Central memory CD4-positive, alpha-beta T cell (primary cell): ENCODE measurements around the gene SERBP1.
"Not testable (repeated sequence)": the region's sequence is repeated elsewhere in the genome, so short reads cannot be mapped to it uniquely, and the experiment has no call there.

ENCODE experiments used
- DNase-seq: peaks from one replicate; pipeline ENCODE4 v3.0.0; 2022
- total RNA-seq, 3 experiments: gene quantifications; one replicate each; lab custom pipeline; 2026; lab: John Stamatoyannopoulos, UW

The SERBP1 gene
- 240 to 1,532 (median 405) reads per million in 3 experiments for total RNA-seq

DNA sequence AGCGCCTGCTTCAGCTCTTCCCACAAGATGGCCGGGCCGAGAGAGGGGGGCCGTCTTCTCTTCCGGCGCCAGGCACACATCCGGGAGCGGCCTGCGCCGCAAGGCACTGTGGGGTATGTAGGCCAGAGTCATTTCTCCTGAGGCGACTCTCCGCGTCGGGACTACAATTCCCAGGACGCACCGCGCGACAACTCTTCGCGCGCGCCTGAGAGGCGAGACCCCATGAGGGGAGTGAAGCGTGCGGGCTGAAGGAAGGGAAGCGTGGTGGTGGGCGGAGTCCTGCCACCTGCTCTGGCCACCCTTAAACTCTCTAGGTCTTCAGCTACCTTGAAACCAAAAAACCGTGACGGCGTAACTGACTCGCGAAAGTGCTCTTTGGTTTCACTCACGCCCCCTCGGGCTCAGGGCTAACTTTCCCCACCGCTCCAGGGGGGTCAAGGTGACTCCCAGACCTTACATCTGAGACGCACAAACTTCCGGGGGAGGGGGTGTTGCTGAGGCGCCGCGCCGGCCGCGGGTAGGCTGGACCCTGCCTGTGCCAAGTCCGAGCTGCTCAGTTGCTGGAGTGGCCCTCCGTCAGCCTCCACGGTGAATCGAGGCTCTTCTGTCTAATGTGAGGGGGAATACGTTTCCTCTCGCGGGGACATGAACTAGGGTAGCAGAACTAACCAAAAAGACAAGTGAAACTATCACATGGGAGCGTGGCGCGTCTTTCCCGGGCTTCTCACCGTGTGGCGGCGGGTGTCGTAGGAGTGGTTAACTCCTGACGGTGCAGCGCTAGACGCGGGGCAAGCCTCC, at the start of gene SERBP1:
TSS of gene SERBP1 (minus strand) at position 45 of the 798 bp plus-strand sequence. CDS start 102 bp downstream, outside the sequence.
- DNase-seq = peak; percentile 95

GRCh38 chr1:67479146-67479891, 49.1 kb upstream of the SERBP1 start:
- DNase-seq = no peak

DNA sequence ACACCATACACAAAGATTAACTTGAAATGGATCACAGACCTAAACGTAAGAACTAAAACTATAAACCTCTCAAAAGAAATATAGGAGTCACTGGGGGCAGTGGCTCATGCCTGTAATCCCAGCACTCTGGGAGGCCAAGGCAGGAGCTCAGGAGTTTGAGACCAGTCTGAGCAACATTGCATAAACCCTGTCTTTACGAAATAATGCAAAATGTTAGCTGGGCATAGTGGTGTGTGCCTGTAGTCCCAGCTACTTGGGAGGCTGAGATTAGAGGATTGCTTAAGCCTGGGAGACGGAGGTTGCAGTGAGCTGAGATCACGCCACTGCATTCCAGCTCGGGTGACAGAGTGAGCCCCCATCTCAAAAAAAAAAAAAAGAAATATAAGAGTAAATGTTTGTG, 46.7 kb upstream of the SERBP1 start:
- no peak for DNase-seq

- DNase-seq = no peak
These were observed 45.8 kb upstream of the SERBP1 start for GRCh38 chr1:67476006-67476482.

- no peak for DNase-seq
These were observed 41.9 kb upstream of the SERBP1 start for GRCh38 chr1:67472056-67472455.

DNA sequence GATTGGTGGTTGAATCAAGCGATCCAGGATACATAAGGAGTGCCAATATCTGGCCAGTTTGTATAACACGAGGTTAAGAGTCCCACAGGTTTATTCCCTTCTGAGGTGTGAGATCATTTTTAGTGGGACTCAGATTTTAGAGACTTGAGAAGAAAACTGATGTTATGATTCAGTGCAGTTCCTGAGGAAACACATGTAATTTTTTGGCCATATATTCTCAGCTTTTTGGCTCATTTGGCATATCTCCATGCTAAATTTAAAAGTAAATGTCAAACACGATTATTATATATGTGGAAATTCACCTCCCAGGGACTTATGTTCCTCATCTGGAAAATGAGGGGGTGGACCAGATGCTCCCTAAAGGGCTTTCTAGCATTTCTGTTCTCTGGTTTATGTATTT, 39.2 kb upstream of the SERBP1 start:
- no peak for DNase-seq

GRCh38 chr1:67468066-67468718, 38.0 kb upstream of the SERBP1 start:
- no peak for DNase-seq

DNA sequence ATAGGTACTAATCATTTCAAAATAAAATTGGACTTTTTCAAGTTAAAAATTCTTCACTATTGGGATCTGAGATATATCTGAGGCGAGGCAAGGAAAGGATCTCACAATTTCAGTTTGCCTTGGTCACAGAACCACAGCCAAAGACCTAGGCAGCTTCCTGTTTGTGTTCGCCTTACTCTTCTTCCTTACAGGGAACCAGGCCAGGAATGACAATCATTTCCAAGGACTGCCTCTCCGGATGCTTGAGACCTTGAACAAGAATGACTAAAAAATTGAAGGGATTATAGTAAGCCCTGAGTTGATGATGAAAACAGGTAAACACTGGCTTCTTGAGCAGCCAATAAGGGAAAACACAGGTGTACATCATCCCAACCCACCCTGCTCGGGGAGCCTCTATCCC, 35.2 kb upstream of the SERBP1 start:
- DNase-seq = no peak

DNA sequence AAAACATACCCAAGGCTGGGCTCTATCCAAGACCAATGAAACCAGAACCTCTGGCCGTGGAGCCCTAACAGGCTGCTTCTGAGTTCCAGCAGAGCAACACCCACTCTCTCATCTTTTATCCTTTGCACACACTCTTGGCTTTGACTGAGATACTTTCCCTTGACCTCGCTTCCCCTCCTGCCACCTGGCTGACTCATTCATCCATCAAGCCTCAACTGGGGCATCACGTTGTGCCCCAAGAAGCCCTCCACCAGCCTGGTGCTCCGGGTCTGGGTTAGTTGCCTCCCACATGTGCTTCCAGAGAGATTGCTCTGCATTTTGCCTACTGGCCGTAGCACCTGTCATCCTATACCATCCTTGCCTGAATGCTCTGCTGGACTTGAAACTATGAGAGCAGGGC, 34.5 kb upstream of the SERBP1 start:
- DNase-seq = no peak

- no peak for DNase-seq
These were observed 33.9 kb upstream of the SERBP1 start for GRCh38 chr1:67464058-67464457.

GRCh38 chr1:67463298-67463955, 33.2 kb upstream of the SERBP1 start:
- no peak for DNase-seq

DNA sequence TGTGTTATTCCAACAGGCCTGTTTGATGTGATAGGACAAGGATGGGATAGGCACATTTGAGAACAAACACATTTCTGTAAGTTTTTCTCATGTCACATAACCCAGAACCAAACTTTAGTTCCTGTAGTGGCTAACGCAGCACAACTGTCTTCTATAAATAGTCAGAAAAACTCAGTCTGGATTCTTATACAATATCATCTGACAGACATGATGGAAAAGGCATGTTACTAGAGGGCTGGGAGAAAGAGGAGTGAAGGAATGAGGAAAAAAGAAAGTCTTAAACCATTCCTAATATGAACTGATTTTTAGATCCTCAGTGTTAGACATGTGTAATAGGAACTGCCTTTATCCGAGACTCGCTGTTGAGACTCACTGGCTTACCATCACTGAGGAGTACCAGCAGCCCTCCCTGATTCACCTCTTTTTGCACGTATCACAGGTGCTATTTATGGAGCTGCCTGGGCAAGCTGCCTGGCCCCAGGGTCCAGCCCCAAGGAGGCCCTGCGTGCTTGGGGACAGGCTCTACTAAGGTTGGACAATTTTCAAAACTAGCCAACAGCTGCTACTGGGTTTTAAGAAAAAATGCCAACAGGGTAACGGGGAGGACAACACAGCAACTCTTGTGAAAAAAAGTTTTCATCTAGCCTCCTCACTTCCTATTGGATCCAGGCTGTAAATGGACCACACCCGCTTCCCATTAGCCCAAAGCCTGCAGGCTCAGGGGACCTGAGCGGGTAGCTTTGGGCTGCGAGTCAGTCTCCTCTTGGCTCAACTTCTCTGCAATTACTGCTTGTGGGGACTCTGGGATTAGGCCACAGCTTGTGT, 30.7 kb upstream of the SERBP1 start:
- no peak for DNase-seq

DNA sequence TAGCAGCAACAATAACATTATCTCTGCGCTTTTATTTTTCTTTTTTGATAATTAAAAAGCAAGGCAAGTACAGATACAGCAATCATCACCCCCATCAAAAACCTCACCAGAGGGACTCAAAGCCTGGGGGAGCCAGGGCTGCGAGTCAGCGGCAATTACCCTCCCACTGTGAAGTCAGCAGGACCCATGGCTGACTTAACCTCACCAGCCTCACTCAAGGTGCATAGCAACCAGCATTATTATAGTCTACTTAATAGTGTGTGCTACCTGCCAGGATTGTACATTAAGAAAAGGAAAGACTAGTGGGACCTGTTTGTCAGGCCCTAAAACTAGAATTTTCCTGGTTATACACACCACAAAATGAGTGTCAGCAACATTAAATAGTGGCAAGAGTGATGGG, 28.9 kb upstream of the SERBP1 start:
- DNase-seq = no peak

DNA sequence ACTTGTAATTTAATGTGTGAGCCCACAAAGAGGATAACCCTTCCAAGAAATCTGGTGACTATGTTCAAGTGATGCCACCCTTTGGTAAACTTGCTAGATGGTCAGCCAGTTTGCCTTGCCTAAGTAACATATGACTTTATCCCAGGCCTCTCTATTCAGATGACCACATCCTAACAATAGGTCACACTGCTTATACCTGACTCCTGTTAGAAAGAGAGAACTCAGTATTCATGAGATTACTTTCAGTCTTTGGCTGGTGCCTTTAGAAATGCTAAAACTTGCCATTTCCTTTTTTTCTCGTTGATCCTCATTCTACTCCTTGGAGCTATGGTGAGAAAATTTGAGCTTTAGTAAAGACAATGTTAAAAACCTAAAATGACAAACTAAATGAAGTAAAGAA, 28.5 kb upstream of the SERBP1 start:
- DNase-seq = no peak

GRCh38 chr1:67457247-67457646, 27.0 kb upstream of the SERBP1 start:
- DNase-seq = no peak

DNA sequence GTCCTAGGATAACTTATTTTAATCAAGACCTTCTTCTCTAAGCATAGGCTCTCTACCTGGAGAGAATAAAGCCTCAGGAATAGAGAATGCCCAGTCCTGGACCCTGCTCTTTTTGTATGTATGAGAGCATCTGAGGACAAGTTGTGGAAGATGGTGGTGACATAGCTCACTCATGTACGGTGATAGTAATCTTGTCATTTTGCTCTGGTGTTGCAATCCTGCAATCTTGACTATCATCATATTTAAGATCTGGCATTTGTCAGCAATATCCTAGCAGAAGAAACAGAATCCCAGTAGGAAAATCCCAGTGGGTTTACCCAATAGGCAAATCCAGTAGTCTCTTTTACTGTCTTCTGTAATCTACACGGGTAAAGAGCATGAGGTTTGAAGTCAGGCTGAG, 21.6 kb upstream of the SERBP1 start:
- DNase-seq = no peak

- DNase-seq = no peak
These were observed 21.2 kb upstream of the SERBP1 start for GRCh38 chr1:67451356-67451755.

DNA sequence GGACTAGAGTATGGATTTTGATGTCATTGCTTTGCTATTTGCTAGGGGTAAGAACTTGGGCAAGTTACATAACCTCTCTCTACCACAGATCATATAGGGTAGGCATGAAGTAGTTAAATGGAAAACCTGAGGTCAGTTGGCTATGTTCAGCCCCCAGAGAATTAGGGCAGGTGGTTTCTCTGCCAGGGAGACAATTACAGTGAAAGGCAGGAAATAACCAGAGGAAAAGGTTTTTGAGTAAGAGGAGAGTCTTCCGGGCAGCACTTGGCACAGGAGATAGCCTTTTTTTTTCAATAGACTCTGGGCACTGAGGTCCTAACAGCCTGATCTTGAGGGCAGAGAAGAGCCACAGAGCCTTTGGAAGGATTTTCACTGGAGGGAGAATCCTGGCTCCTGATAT, 16.7 kb upstream of the SERBP1 start:
- no peak for DNase-seq

- not testable (repeated sequence) for DNase-seq
These were observed 15.8 kb upstream of the SERBP1 start for GRCh38 chr1:67446014-67446413.

DNA sequence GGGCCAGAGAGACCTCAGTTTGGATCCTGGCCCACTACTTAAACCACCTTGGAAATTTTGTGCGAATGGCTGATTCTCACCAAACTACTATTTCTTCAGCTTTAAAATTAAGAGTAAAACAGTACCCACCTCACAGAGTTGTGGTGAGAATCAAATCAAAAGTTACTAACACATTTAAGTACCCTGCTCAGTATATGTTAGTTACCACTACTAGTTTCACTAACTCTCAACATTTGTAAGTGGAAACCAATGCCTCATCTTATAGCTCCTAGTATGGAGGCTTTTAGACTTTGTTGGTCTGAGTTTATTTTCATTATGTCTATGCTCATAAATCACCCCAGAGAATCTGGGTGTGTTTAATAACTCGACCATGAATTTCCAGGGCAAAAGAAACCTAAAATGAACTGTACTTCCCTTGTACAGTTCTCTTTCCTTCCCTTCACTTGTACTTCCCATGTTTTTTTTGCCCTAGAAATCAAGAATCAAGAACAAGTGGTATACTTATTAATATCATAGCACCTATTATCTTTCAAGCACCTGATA, 11.6 kb upstream of the SERBP1 start:
- no peak for DNase-seq

DNA sequence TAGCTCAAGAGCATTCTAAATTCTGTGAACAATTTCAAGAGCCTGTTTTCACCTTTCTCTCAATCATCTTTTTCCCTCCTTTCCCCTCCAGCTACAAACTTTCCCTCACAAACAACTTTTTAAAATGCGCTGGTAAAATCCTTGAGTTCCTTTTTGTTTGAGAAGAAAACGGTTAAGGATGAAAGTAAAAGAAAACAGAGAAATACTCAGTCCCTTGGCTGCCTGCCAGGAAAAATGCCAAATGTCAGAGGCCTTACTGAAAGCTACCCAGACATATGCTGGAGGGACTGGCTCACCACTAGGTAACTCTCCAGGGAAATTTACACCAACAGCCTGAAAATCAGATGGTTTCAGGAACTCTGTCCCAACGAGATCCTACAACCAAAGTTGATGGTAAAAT, 11.0 kb upstream of the SERBP1 start:
- DNase-seq = no peak

DNA sequence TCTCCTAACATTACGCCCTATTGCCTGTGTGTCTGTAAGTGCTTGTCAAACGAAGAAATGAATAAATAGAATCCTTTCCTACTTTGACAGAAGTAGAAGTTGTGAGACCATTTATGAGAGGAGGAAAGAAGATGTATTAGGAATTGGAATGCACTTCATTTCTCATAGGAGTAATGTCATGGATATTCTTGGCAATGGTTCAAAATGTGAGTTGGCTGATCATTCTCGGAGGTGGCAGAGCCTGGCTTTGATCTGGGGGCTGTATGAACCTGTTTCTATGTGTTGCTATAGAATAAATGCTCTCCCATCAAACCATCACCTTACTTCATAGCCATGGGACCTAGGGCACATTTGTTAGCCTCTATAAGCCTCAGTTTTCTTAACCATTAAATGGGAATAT, 10.1 kb upstream of the SERBP1 start:
- DNase-seq = no peak
